GM12872 (cell line): ENCODE data around the gene CERK.

ENCODE experiments used
- CTCF ChIP-seq: IDR thresholded peaks from 3 replicates; pipeline ENCODE4 v1.5.1; 2011; ENCODE audit warnings: low read depth, mild to moderate bottlenecking, low read length, moderate library complexity; ENCODE audit not compliant: insufficient read depth

The CERK gene

GRCh38 chr22:46737976-46738646 is at the start of gene CERK:
Gene CERK (minus strand): TSS chr22:46738252. CDS start chr22:46738148, 104 bp downstream.
- TF ChIP-seq CTCF = no peak

- TF ChIP-seq CTCF = no peak
Observed at GRCh38 chr22:46783721-46784120, 45.7 kb upstream of the CERK start.

GRCh38 chr22:46781291-46781690 is 43.2 kb upstream of the CERK start:
- no peak for TF ChIP-seq CTCF

- no peak for TF ChIP-seq CTCF
Observed at GRCh38 chr22:46780453-46780852, 42.4 kb upstream of the CERK start.

GRCh38 chr22:46779651-46780050 is 41.6 kb upstream of the CERK start:
- TF ChIP-seq CTCF = no peak

- TF ChIP-seq CTCF = no peak
Observed at GRCh38 chr22:46779023-46779422, 41.0 kb upstream of the CERK start.

- TF ChIP-seq CTCF = no peak
Observed at GRCh38 chr22:46777609-46777970, 39.5 kb upstream of the CERK start.
